AG09309 (cell line): ENCODE measurements around the gene SEPTIN11.

Source experiments
- DNase-seq: peaks from one replicate; pipeline ENCODE4 v3.0.0-alpha.2; 2010; ENCODE audit warnings: low read depth
- H3K4me3 ChIP-seq: 2 replicates; pipeline ENCODE4 v1.5.1; 2011; ENCODE audit warnings: mild to moderate bottlenecking, low read depth, low read length, moderate library complexity; ENCODE audit not compliant: control insufficient read depth
- CTCF ChIP-seq: IDR thresholded peaks from 2 replicates; pipeline ENCODE4 v1.5.1; 2011; ENCODE audit warnings: mild to moderate bottlenecking, low read depth, low read length, inconsistent platforms; ENCODE audit not compliant: insufficient read depth, control insufficient read depth; ENCODE audit errors: missing control alignments

SEPTIN11 gene

GRCh38 chr4:76949276-76950051 lies at the start of gene SEPTIN11:
TSS of gene SEPTIN11 (plus strand) at chr4:76949752. CDS start at chr4:76949904, 152 bp downstream.
- TF ChIP-seq CTCF: no peak
- peak within 1 kb of the TSS; percentile 88 for H3K4me3 ChIP-seq
- DNase-seq: peak; percentile 78

DNA sequence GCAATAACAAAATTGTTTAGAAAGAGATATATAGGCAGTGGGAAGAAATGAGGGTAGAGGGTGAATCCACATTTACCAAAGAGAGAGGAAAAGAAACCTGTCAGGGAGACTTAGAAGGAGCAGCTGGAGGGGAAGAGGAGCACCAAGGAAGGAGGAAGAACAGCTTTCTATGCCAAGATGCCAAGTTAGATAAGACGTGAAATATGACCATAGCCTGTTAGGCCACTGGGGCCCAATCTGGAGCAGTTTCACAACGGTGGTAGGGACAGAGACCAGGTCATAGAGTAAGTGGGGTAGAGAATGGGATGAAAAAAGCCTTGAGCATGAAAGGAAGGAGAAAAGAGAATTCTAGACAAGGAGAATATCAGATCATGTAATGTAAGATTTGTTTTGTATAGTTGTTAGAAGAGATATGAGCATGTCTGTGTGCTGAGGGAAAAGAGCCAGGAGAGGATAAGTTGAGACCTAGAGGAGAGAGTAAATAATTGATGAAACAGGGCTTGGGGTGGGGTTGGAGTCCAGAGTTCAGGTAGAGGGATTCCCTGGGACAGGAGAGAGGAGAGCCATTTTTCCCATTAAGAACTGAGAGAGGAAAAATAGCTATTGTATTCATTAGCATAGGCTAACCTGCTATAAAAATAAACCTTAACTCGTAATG lies 47.2 kb upstream of the SEPTIN11 start:
- DNase-seq: no peak
- no peak for TF ChIP-seq CTCF
- no peak overlapping the region for H3K4me3 ChIP-seq

DNA sequence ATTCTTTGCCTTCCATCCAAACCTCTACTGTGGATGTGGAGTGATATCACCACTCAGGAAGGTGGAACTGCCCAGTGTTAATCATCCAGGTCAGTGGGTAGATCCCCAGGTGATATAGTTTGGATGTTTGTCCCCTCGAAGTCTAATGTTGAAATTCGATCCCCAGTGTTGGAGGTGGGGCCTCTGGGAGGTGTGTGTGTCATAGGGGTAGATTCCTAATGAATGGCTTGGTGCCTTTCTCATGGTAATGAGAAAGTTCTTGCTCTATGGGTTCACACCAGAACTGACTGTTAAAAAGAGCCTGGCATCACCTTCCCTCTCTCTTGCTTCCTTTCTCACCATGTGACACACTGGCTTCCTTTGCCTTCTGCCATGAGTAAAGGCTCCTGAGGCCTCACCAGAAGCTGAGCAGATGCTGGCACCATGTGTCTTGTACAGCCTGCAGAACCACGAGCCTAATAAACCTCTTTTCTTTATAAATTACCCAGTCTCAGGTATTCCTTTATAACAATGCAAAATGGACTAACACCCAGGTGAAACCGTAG lies 44.8 kb upstream of the SEPTIN11 start:
- DNase-seq: no peak
- H3K4me3 ChIP-seq: no peak overlapping the region
- no peak for TF ChIP-seq CTCF

DNA sequence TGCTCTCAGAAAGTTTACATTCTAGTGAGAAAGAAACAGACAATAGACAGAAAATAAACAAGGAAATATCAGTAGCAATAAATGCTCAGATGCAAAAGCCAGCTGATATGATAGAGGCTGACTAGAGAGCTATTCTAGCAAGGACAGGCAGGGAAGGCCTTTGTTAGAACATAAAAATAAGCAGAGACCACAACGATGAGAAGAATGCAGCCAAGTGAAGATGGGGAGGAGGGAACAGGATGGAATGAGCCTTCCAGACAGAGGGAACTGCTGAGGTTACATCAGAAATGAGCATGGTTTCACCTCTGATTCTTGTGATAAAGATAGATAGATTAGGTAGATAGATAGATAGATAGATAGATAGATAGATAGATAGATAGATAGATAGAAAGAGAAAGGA lies 44.0 kb upstream of the SEPTIN11 start:
- no peak overlapping the region for H3K4me3 ChIP-seq
- no peak for TF ChIP-seq CTCF
- DNase-seq: peak; percentile 44

DNA sequence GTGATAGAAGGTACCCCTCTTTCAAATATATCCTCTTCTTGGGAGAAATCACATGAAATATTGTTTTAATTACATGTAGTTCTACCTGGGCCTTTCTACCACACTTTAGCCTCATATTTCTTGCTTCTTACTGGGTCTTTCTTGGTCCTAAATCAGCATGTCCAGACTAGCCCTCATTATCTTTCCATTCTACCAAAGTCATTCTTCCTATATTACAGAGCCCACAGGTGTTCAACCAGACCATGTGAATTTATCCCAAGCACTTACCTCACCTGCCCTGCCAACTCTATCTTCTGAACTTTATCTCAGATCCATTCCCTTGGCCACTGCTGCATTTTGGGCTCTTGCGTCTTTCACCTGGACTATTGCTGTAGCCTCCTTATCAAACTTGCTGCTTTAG lies 39.8 kb upstream of the SEPTIN11 start:
- no peak for DNase-seq
- H3K4me3 ChIP-seq: no peak overlapping the region
- TF ChIP-seq CTCF: no peak

DNA sequence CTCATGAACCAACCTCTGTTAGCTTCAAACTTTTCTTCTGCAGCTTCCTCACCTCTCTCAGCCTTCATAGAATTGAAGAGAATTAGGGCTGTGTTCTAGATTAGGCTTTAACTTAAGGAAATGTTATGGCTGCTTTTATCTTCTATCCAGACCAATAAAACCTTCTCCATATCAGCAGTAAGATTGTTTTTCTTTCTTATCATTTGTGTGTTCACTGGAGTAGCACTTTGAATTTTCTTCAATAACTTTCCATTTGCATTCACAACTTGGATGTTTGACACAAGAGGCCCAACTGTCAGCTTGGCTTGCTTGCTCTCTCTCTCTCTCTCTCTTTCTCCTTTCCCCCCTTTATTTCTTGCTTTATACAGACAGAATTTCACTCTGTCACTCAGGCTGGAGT lies 28.8 kb upstream of the SEPTIN11 start:
- TF ChIP-seq CTCF: no peak
- DNase-seq: no peak
- H3K4me3 ChIP-seq: no peak overlapping the region
